HG03060 (cell line): ENCODE results near the gene TRAF3.

Experiments
- ATAC-seq: cut with Tn5 transposase; IDR thresholded peaks from one replicate; pipeline ENCODE4 v1.9.1; 2021; ENCODE audit warnings: low read depth, moderate number of reproducible peaks; ENCODE audit not compliant: unreplicated experiment

The TRAF3 gene

DNA sequence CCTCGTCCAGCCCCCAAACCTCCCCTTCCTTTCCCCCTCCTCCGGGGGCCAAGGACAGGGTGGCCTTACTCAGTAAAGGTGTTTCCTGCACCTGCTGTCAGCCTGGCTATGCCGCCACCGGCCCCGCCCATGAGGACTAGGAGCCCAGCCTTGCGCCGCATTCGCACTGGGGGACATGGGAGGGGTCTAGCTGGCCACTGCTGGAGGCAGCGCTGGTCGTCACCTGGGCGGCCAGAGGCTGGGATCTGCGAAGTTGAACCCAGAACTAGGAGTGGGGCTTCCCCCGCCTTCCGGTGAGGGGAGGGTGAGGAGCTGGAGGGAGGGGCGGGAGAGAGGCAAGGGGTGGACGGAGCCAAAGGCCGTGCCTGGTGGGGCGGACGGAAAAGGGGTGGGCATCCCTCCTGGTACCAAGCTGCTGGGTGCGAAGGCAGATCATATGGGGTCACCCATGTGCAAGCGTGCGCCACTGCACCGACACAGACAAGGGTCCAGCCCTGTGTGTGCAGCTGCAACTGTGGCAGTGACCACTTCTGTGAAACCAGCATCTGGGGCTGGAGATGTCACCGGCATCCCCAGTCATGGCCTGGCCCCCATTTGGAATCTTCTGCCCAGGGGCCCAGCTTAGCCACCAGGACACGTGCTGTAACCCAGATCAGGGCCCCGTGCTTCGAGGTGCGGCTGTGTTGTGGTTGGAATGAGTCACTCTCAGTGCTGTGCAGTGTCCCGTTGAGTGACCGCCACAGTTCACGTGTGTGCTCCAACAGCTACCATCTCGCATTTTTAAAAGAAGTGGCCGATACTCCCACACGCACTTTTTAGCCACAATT, 153.7 kb downstream of the TRAF3 start:
- ATAC-seq, result no peak

DNA sequence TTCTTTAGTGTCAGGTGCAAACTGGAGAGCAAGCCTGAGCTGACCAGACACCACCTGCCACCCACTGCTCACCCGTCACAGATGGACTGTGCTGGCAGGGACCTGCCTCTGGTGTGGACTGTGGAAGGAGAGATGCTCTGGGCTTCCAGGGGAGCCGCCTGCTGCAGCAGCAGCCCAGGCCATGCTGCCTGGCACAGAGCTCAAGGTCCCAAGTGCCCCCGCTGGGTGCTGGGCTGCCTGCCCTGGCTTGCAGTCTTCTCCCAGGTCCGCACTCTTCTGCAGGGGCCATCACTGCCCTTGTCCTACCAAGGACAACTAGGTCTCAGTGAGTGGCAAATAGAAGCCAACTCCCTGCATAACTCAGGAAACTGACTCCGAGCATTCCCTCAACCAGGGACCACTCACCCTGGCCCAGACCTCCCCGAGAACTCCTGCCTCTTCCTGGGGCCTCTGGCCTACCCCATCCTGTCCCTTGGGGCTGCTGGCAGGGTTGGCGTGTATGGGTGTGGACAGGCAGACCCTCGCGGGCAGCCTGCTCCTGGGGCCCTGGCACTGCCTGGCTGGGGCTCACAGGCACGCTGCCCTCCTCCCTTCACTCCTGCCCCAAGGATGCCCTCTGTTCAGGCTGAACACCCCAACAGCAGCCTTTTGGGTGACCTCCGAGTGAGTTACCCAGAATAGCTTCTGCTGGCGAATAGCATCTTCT, 154.5 kb downstream of the TRAF3 start:
- ATAC-seq, result no peak

DNA sequence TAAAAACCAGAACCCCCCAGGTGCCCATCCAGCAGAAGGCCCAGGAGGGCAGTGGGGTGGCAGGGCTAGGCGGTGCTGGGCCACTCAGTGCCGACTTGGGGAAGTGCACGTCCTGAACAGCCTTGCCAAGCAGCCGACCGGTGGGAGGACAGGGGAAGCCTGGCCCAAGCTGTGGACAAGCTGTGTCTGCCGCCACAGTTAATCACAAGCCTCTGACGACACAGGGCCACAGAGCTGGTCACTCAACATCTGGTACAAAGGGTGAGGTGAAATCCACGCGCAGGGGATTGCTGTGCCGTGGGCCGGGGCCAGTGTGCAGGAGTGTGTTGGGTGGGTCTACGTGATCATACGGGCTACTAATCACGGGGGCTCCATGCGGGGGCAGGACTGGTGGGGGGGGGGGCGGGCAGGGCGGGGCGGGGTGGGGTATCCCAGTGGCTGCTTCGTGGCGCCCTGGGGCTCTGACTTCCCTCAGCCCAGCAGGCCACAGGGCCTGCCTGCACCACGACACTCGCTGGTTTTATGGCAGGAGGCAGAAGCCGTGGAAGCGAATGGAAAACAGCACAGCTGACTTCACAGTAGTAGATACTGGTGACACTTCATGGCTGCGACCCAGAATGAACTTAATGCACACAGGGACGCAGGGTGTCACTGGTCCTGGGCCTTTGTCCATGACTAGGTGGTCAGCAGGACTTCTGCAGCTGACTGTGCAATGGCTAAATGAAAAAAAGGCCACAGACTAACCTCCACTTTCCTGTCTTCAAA, 155.4 kb downstream of the TRAF3 start:
- ATAC-seq, result no peak

DNA sequence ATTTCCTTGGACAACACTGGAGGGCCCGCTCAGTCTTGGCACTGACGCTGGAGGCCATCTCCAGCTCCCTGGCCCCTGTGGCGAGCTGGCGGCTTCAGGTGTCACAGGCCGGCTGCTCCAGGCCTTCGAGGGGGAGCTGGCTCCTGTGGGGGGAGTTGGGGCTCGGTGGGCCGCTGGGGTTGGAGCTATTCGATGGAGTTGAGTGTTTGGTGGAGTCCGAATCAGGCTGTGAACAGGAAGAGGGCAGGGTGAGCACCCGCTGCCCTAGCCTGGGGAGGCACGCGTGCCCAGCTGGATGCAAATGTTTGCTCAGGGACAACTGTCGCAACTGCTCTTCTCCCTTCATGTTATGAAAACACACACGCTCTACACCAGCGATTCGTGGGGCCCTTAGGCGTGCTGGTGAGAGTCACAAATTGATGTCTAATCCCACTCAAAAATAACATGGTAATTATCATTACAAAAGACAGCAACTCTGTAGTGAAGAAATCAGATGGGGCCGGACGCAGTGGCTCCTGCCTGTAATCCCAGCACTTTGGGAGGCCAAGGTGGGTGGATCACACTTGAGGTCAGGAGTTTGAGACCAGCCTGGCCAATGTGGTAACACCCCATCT, 156.5 kb downstream of the TRAF3 start:
- no peak for ATAC-seq

DNA sequence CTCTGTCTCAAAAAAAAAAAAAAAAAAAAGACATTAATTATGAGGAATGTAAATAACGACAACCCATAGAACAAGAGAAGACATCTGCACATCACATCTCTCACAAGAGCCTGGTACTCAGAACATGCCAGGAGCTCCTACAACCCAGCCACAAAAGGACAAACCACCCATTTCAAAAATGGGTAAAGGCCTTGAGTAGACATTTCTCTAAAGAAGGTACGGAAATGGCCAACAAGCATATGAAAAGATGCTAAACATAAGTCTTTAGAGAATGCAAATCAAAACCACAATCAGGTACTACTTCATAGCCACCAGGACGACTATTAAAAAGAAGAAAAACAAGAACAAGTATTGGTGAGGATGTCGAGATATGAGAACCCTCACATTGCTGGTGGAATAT, 158.5 kb downstream of the TRAF3 start:
- ATAC-seq, result no peak

DNA sequence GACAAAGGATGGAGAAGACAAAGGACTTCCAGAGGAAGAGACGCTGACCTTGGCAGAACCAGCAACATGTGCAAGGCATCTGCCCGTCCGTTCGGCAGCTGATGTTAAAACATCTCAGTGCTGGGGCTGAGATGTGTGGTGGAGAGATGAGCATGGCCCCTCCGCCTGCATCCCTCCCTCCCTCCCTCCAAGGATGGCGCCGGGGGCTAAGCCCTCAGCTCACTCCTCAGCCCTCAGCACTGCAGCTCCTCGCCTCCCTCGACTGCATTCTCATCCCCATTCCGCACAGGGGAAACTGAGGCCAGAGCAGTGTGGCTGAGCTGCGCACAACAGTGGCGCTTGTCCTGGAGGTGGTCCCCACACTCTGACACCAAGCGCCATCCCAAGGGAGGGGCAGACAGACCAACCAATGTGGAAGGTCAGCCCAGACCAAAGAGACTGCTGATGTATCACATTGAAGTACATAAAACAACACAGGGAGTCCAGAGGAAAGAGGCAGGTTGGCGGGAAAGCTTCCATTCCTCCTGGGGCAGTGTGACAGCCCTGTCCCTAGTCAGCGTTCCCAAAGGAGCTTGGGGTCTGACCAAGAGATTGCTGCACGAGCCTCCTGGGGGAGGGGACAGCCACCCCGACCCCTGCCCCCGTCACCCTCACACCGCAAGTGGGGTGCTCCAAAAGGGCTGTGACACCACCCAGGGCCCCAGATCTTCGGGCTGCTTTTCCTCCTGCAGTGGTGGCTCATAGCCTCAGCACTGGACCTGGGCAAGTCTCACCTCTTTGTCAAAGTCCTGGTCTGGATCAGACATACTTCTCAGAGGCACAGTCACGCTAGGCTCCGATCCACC, 160.3 kb downstream of the TRAF3 start:
- no peak for ATAC-seq

DNA sequence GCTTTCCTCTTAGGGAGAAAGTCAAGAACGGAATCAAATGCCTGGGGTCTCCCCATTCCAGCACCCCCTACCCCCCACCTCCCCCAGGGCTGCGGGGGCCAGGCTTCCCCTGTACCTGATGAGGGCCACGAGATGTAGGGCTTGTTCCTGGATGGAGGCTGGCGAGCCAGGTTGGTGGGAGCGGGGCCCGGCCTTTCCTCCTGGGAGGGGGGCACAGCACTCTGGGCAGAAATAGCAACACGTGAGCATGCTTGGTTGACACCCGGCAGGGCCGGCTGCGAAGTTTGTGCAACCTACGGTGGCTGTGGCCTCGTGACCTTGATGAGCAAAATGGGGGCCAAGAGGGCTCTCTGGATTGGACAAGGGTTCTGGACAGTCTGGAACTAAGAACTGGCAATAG, 160.9 kb downstream of the TRAF3 start:
- ATAC-seq, result no peak

DNA sequence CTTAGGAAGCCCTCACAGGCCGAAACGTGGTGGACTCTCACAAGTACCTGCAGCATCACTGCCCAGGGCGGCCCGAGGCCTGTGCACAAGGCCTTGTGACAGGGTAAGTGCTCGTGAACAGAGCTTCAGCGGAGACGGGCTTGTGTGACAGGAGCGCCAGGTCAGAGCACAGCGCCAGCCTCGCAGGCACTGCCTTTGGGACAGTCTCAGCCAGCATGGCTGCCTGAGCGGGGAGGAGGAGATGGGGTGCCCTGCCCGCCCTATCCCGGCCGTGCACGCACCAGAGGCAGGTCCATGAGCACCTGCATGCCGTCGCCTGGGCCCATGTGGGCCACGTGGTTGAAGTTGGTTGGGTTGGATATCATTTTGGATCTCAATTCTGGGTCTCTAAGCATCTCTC, 162.1 kb downstream of the TRAF3 start:
- no peak for ATAC-seq

DNA sequence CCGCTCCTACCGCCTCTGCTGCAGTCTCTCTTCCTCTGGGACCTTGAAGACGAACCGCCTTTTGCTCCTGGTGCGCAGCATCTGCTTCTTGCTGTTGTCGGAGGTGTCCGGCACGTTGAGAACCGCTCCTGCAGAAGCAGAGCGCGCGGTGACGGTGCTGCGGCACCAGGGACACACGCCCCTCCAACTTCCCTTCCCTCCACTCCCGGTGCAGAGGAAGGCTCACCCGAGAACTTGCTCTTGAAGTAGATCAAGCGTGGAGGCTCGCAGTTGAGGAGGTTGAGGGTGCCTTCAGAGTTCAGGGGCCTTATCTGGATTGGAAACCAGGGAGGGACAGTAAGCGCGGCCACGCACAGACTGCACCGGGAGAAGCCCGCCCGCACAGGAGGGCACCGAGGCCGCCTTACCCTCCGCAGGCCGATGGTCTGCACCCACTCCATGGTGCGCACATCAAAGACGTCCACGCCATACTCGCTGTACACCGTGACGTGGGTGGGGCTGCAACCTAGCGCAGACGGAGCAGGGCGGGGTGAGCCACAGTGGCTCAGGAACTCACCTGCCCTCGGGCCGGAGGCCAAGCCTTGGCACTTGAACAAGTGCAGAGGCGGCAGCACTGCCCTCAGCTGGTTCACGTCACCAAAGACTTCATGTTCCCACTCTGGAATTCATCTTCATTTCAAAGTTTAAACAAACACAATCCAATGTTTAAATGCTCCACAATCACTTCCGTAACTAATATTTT, 162.7 kb downstream of the TRAF3 start:
- ATAC-seq, result no peak

DNA sequence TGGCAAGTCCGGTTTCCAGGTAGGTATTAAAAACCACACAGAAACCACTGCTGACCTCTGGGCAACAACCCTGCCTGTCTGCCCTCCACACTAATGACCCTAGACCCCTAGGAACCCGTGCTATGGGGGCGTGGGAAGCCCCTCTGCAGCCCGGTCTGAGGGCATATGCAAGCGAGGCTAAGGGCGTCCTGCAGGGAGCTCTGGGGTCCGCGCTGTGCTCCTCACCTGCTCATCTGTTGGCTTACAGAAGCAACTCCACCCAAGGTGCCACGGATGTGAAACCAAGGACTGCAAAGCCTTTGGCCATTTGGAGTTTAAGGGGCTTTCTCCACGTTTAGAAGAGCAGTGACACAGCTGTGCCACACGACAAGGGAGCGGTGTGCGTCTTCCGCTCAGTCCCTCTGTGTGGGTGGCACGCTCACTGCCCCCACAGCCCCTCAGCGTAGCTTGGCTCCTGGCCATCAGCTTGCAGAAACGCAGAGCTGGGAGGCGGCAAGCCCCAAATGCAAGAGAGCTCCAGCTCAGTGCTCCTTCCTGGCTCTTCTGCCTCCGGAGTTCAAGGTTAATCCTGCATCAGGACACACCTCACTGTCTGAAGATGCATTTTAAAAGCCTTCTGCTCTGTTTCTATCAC, 163.6 kb downstream of the TRAF3 start:
- ATAC-seq, result no peak

DNA sequence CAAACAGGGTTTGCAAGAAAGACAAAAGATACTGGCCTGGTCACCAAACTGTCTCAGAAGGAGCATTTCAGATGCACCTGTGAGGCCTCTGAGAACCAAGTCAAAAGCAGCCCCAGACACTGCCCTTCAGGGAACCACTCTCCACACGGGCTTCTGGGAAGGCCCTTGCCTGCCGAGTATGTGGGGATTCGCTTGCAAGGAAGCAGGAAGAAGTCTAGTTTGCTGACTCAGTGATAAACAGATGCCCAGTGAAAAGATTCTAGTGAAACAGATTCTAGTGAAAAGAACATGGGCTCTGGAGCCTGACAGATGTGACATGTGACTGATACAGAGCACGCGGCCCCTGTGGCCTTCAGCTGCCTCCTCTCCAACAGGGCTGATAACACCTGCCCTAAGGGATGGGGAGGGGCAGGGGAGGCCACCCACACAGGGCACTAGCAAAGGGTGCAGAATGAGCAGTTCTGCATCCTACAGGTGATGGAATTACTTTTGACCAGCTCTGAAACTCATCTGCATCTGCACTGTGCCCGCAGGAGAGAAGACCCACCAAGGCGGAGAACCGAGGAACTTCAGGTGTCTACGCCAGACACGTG, 164.3 kb downstream of the TRAF3 start:
- ATAC-seq, result no peak

DNA sequence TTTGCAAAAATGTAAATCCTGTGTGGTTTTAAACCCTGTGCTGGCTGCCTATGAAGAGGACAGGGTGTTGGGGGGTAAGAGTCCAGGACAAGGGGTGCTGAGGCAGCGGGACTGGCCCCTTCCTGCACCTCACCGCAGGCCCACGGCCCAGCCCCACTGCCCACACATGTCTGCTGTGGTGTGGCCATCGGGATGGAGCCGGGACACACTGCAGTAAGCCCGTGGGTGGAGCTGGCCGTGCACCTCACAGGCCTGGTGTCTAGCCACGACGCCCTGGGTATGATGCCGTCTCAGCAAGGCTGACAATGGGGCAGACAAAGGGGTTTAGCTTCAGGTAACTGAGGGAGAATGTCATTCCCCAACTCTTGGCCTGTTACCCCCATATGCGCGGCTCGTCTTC, 164.8 kb downstream of the TRAF3 start:
- ATAC-seq, result no peak

DNA sequence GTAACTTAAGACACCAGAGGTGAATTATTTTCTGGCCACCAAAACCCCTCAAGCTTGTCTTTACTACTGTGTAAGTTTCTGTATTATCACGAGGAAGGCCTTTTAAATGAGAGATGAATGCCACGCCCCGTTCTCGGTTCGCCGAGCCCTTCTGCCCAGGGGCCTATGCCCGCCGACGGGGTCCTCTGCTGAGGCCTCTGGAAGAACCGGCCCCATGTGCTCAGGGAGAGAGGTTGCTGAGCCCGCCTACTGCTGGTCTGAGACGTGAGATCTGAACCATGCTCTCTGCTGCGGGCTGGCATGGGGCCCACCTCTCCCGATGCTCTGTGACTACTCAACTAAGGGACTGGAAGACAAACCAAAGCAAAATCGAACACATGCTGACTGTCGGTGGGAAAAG, 166.2 kb downstream of the TRAF3 start:
- no peak for ATAC-seq

DNA sequence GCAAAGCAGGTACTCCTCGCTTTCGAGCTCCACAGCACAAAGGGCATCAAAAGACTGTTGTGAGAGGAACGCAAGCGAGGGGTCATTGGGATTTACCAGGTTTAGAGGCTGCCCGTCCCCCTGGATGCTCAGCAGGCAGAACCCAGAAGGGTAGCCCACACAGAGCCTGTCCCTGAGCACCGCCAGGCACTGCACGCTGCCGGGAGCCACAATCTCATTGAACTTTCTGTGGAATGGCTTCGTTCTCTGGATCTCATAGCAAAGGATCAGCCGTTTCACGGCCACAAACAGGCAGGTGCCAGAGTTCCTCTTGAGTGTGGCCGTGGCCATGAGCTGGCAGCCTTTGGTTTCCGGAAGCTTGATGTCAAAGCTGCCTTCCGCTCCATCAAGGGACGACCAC, 166.7 kb downstream of the TRAF3 start:
- ATAC-seq, result no peak

DNA sequence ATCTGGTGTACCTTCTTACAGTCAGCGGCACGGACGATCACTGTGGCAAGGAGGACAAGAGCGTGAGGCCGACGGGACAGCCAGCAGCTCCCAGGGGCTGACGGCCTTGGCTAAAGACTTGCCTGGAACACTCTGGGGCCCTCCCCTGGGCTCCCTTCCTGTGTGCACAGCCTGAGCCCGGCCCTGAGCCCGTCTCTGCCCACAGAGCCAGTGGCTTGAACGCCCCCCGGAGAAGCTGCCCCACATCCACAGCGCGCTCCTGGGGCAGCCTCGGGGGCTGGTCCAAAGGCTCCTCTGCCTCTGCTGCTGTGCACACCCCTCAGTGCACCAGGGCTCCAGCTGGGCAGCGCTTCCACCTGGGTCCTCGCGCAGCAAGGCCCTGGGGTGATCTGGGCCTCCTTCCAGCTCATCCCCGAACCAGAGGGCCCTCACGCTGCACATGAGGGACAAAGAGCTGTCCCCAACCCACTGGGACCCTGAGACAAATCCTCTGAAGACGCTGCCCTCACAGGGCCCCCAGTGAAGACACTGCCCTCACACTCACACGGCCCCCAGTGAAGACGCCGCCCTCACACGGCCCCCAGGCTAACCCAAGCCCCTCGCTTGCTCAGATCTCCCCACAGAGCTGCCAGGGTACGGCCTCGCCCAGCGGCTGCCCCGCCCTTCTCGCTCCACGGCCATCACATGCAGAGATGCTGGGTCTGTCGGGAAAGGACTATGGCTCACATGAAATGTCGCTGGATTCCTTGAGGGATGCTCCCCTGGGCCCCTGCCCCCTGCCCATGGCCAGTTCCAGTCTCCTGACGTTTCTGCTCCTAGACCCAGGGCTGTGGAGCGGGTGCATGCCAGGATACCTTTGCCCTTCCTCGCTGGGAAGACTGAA, 167.4 kb downstream of the TRAF3 start:
- ATAC-seq, result no peak

DNA sequence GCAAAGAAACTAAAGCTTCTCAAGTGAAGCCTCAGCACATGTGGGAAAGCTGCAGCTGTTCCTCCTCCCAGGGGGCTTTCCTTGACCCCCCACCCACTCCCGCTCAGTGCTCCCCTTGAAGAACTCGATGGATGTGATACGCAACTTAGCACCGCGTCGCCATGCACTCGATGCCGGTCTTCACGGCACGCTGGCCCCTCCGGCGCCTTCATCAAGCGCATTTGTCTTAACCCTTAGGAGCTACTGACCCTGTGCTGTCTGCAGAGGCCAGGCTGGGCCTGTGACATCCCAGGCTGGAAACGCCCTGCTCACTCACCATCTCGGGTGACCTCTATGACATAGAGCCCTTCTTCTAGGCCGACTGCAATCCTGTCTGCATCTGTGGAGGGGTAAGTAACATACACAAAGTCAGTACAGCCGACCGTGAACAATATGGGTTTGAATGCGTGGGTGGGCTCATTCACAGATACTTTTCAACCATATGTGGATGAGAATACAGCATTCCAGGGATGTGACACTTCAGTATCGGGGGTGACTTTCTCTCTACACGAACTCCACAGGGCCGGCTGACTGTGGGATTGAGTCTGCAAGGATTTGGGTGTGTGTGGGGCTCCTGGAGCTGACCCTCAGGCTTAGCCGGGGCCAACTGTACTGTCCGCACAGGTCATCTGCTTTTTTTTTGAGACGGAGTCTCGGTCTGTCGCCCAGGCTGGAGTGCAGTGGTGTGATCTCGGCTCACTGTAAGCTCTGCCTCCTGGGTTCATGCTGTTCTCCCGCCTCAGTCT, 168.3 kb downstream of the TRAF3 start:
- no peak for ATAC-seq
